NOMO-1 (cell line): Measurements from ENCODE around the gene MYPOP.

Experiments used
- DNase-seq, 2 experiments: peaks; one replicate each; lab custom pipeline; 2025; ENCODE audit not compliant: unreplicated experiment in 2 of 2; lab: John Stamatoyannopoulos, UW

The MYPOP gene

GRCh38 chr19:45864629-45865082, 37.8 kb downstream of the MYPOP start:
- DNase-seq, result no peak

GRCh38 chr19:45863840-45864628, 38.4 kb downstream of the MYPOP start, which contains the start of gene FOXA3:
FOXA3 (plus strand) TSS chr19:45864326; CDS start chr19:45864457, 131 bp downstream.
- DNase-seq, result peak; percentile 10 to 34

- DNase-seq, result no peak
Observed at GRCh38 chr19:45863335-45863839, 39.0 kb downstream of the MYPOP start.

- DNase-seq, result peak; percentile 98 to 99
Observed at GRCh38 chr19:45862564-45863334, 39.7 kb downstream of the MYPOP start, which contains the start of gene SYMPK. SYMPK (minus strand) TSS chr19:45863147; CDS start chr19:45854495, 8,652 bp downstream.

GRCh38 chr19:45862271-45862563, 40.2 kb downstream of the MYPOP start:
- DNase-seq, result no peak

GRCh38 chr19:45860359-45861259, 41.8 kb downstream of the MYPOP start:
- no peak for DNase-seq

GRCh38 chr19:45854167-45854778, 48.1 kb downstream of the MYPOP start:
- no peak for DNase-seq

- no peak for DNase-seq
Observed at GRCh38 chr19:45852983-45853382, 49.4 kb downstream of the MYPOP start.

- DNase-seq, result no peak
Observed at GRCh38 chr19:45852145-45852750, 50.2 kb downstream of the MYPOP start.

GRCh38 chr19:45848922-45849321, 53.5 kb downstream of the MYPOP start:
- DNase-seq, result no peak

- DNase-seq, result no peak
Observed at GRCh38 chr19:45847663-45848062, 54.8 kb downstream of the MYPOP start.

- DNase-seq, result no peak
Observed at GRCh38 chr19:45842198-45842597, 60.2 kb downstream of the MYPOP start.
